Mucosa of stomach (tissue), 1 donor: ENCODE results near the gene ZFR.

Source experiments
- H3K27me3 ChIP-seq: one replicate; pipeline ENCODE4 v1.7.0; 2013; ENCODE audit warnings: mild to moderate bottlenecking, low read length; ENCODE audit not compliant: control insufficient read depth, insufficient read depth
- H3K36me3 ChIP-seq: one replicate; pipeline ENCODE4 v1.7.0; 2013; ENCODE audit warnings: low read length; ENCODE audit not compliant: control insufficient read depth, insufficient read depth
- H3K4me1 ChIP-seq: one replicate; pipeline ENCODE4 v1.7.0; 2013; ENCODE audit warnings: mild to moderate bottlenecking, low read length; ENCODE audit not compliant: control insufficient read depth, insufficient read depth
- H3K4me3 ChIP-seq: one replicate; pipeline ENCODE4 v1.7.0; 2013; ENCODE audit warnings: low read length
- H3K9ac ChIP-seq: one replicate; pipeline ENCODE4 v1.7.0; 2013; ENCODE audit warnings: mild to moderate bottlenecking, low read length, moderate library complexity
- H3K9me3 ChIP-seq: one replicate; pipeline ENCODE4 v1.7.0; 2013; ENCODE audit warnings: mild to moderate bottlenecking, low read length, moderate library complexity; ENCODE audit not compliant: control insufficient read depth
- donor health status: Pancreatic carcinoma.

Gene ZFR

GRCh38 chr5:32311404-32312196 lies 132.9 kb downstream of the ZFR start:
- Histone ChIP-seq H3K4me3 (peak overlapping the region; percentile 61), H3K27me3 (no peaks in the 10 kb centered on the region), H3K36me3 (no peaks in the 10 kb centered on the region), H3K9ac (peak overlapping the region; percentile 91), H3K4me1 (peaks cover 19% of the 10 kb centered on the region), H3K9me3 (no peaks in the 10 kb centered on the region)

- no peaks in the 10 kb centered on the region for H3K9me3 ChIP-seq
- H3K27me3 ChIP-seq = no peaks in the 10 kb centered on the region
- H3K4me3 ChIP-seq = no peak overlapping the region
- H3K9ac ChIP-seq = no peak overlapping the region
- H3K4me1 ChIP-seq = peaks cover 26% of the 10 kb centered on the region
- H3K36me3 ChIP-seq = no peaks in the 10 kb centered on the region
These were observed 134.8 kb downstream of the ZFR start for GRCh38 chr5:32309761-32310160.

- no peak overlapping the region for H3K9ac ChIP-seq
- H3K27me3 ChIP-seq = no peaks in the 10 kb centered on the region
- H3K4me3 ChIP-seq = no peak overlapping the region
- peaks cover 26% of the 10 kb centered on the region for H3K4me1 ChIP-seq
- no peaks in the 10 kb centered on the region for H3K36me3 ChIP-seq
- H3K9me3 ChIP-seq = no peaks in the 10 kb centered on the region
These were observed 135.6 kb downstream of the ZFR start for GRCh38 chr5:32308946-32309345.

- Histone ChIP-seq H3K36me3 (no peaks in the 10 kb centered on the region), H3K4me3 (no peak overlapping the region), H3K27me3 (no peaks in the 10 kb centered on the region), H3K9ac (no peak overlapping the region), H3K9me3 (no peaks in the 10 kb centered on the region), H3K4me1 (peaks cover 35% of the 10 kb centered on the region)
These were observed 136.8 kb downstream of the ZFR start for GRCh38 chr5:32307769-32308194.

- no peaks in the 10 kb centered on the region for H3K27me3 ChIP-seq
- no peak overlapping the region for H3K9ac ChIP-seq
- no peak overlapping the region for H3K4me3 ChIP-seq
- no peaks in the 10 kb centered on the region for H3K9me3 ChIP-seq
- no peaks in the 10 kb centered on the region for H3K36me3 ChIP-seq
- peaks cover 36% of the 10 kb centered on the region for H3K4me1 ChIP-seq
These were observed 139.9 kb downstream of the ZFR start for GRCh38 chr5:32304622-32305021.
